Adrenal gland (tissue), 5 donors: ENCODE measurements around the gene SH2D6.

Experiments used
- CTCF ChIP-seq, 6 experiments: fragments of 450-650 bp in 4 of 6; fragments of 200-600 bp in 2 of 6; sonication (generic) in 1 of 6; IDR thresholded peaks; 1 replicate in 5 of 6; 2 replicates in 1 of 6; pipeline versions ENCODE4 v1.5.1 to v1.8.0; 2016 to 2021; ENCODE audit warnings: antibody characterized with exemption in 6 of 6, mild to moderate bottlenecking in 2 of 6, moderate library complexity in 1 of 6
- POLR2A ChIP-seq, 2 donors: fragments of 450-650 bp; IDR thresholded peaks; one replicate each; pipeline ENCODE4 v1.6.1; 2017; ENCODE audit warnings: antibody characterized with exemption in 2 of 2, mild to moderate bottlenecking in 2 of 2, moderate library complexity in 1 of 2
- donor health status: DM: no; HTN: no; CAD: no.

GRCh38 chr2:85429924-85430289, 11.4 kb downstream of the SH2D6 start:
- TF ChIP-seq CTCF (IDR thresholded peaks at IDR 0.05) = no peak
- no peak for TF ChIP-seq POLR2A (IDR thresholded peaks at IDR 0.05)
